Gastroesophageal sphincter (tissue), 3 donors: ENCODE data around the gene GRIK3.

Experiments used
- EP300 ChIP-seq: sonication (generic); formaldehyde crosslinking; IDR thresholded peaks from one replicate; pipeline ENCODE4 v1.6.1; 2017; ENCODE audit warnings: antibody characterized with exemption, mild to moderate bottlenecking
- POLR2A ChIP-seq, 2 donors: fragments of 450-650 bp; IDR thresholded peaks; one replicate each; pipeline ENCODE4 v1.6.1; 2017; ENCODE audit warnings: antibody characterized with exemption in 2 of 2, mild to moderate bottlenecking in 2 of 2, moderate library complexity in 1 of 2
- POLR2AphosphoS5 ChIP-seq: sonication (generic); formaldehyde crosslinking; IDR thresholded peaks from one replicate; pipeline ENCODE4 v1.6.1; 2017; ENCODE audit warnings: antibody characterized with exemption
- TF ChIP-seq, protein P1 (sequence below), 4 experiments: fragments of 200-600 bp in 2 of 4; fragments of 450-650 bp in 2 of 4; sonication (generic) in 1 of 4; IDR thresholded peaks; one replicate each; pipeline ENCODE4 v1.5.1; 2017 to 2019; ENCODE audit warnings: antibody characterized with exemption in 4 of 4, mild to moderate bottlenecking in 2 of 4, moderate library complexity in 2 of 4

GRCh38 chr1:36872126-36872754 lies 162.1 kb downstream of the GRIK3 start:
- TF ChIP-seq, protein P1, sequence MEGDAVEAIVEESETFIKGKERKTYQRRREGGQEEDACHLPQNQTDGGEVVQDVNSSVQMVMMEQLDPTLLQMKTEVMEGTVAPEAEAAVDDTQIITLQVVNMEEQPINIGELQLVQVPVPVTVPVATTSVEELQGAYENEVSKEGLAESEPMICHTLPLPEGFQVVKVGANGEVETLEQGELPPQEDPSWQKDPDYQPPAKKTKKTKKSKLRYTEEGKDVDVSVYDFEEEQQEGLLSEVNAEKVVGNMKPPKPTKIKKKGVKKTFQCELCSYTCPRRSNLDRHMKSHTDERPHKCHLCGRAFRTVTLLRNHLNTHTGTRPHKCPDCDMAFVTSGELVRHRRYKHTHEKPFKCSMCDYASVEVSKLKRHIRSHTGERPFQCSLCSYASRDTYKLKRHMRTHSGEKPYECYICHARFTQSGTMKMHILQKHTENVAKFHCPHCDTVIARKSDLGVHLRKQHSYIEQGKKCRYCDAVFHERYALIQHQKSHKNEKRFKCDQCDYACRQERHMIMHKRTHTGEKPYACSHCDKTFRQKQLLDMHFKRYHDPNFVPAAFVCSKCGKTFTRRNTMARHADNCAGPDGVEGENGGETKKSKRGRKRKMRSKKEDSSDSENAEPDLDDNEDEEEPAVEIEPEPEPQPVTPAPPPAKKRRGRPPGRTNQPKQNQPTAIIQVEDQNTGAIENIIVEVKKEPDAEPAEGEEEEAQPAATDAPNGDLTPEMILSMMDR (IDR thresholded peaks at IDR 0.05): no peak
- TF ChIP-seq EP300: no peak
- TF ChIP-seq POLR2A (IDR thresholded peaks at IDR 0.05): no peak
- TF ChIP-seq POLR2AphosphoS5: no peak
